KG1 (cell line): Measurements from ENCODE around the gene POLR2L.
A peak's percentile ranks its signal among the peaks of the same experiment; 100 is the strongest.

Source experiments
- DNase-seq: peaks from one replicate; lab custom pipeline; 2025; lab: John Stamatoyannopoulos, UW

POLR2L gene

DNA sequence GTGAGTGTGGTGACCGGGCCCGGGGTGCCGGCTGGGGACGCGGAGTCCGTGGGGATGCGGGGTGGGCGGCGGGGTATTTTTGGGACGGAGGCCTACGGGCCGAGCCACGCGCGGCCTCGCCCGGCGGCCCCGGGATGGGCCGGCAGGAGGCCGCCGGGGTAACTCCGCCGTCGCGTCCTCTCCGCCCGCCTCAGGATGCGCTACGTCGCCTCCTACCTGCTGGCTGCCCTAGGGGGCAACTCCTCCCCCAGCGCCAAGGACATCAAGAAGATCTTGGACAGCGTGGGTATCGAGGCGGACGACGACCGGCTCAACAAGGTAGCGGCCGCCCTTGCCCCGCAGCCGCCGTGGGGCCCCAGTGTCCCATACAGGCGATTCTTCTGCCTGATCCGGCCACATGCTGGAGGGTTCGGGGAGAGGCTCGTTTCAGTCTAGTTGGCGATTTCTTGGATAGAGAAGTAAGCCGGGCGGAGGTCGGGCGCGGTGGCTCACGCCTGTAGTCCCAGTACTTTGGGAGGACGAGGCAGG, 32.2 kb downstream of the POLR2L start:
- DNase-seq = no peak

DNA sequence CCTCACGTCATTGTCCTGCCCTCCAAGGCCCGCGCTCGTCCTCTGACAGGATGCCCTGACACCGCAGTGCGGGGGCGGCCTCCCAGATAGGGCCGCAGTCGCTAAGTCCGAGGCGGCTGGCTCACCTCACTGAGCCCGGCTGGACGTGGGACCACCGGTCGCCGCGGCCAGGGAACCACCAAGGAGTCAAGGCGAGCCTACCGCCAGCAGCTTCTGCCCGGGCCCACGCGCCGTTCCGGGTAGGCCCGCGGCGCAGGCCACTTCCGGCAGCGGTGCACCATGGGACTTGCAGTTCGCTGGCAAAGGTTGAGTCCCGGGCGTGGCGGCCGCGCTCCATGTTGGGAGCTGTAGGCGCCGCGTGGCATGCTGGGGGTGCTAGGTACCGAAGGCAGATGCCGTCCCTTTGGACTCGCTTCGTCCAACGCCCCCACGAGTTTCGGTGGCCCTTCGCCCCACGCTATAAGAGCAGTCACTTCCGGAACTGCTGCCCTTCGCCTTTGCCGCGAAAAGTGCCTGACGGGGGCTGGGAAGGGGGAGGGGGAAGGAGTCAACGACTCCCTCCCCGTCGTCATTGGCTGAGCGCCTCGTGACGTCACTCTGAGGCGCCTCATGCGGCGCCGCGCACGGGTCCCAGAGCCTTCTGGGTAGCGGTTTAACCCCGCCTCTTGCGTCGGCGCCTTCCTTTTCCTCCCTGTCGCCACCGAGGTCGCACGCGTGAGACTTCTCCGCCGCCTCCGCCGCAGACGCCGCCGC, 32.9 kb downstream of the POLR2L start, which contains the start of gene RPLP2:
TSS of gene RPLP2 (plus strand) at position 681 of the 753 bp plus-strand sequence. CDS start 268 bp downstream, outside the sequence.
- DNase-seq = peak; percentile 99

DNA sequence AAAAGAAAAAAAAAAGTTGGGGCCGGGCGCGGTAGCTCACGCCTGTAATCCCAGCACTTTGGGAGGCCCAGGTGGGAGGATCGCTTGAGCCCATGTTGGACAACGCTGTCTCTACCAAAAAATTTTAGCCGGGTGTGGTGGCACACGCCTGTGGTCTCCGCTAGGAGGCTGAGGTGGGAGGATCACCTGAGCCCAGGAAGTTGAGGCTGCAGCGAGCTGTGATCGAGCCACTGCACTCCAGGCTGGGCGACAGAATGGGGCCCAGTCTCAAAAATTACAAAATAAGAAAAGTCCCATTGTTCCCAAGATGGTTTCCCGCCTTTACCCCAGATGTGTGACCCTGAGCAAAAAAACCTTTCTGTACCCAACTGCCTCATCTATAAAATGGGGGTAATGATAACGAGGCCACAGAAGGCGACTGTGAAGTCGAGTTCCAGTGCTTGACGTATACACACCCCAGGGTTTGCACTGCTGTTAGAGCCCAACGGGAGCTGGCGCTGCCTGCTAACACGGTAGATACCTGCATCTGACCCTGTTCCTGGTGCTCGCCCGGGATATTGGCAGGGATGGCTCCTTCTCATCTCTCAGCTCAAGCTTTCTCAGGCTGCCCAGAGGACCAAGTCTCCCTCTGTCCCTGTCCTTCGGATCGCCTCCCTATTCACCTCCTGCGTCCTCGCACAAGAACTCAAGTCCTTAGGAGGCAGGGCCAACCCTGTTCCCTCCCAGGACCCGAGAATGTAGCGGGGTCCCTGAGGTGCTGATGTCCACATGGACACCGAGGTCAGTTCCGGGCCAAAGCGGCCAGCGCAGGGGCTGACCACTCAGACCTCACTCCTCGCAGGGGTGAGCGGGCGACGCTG, 33.7 kb downstream of the POLR2L start:
- no peak for DNase-seq

DNA sequence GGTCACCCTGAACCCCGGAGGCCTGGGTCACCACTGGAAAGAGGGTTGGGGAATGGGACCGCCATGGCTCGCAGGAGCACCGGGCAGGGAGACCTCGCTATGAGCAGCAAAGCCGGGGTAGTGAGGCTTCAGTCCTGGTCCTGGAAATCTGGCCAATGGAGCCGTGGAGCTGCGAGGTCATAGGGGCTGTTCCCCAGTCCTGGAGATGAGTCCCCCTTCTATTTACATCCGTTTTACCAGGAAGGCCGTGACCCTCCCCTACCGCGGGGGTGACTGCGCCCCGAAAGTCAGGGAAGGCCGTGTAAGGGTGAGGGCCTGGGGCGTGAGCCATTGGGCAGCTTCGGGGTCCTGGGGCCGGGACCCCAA, 37.7 kb downstream of the POLR2L start:
- DNase-seq = no peak

DNA sequence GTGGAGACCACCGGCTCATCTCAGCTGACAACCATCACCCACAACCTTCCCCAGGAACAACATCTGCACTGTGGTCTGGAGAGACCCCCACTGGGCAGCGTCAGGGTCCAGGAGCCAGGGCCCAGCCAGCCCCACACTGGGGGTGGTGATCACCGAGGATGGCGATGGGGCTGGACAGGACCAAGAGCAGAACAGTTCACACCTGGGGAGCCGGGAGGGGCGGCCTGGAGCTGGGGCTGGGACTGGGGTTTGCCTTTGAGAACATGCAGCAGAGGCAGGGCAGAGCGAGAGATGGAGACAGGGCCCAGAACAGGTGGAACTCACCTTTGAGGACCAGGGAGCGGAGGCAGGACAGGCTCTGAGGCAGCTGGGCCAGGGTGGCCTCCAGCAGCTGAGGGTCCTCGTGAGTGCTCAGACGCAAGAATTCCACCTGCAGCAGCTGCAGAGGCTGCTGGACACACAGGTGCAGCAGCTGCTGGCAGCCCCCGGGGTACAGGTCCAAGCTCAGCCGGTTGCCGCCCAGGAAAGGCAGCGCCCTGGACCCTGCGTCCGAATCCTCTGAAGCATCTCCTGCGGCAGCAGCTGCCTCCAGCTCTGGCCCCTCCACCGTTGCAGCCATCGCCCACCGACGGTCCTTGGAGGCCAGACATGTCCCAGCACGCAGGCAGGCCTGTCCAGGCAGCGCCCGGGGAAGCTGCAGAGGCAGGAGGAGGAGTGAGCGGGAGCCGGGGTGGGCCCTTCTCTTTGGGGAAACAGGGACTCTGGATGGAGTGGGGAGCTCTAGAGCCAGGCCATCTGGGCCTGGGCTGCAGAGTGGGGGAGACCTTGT, 38.3 kb downstream of the POLR2L start:
- DNase-seq = no peak

DNA sequence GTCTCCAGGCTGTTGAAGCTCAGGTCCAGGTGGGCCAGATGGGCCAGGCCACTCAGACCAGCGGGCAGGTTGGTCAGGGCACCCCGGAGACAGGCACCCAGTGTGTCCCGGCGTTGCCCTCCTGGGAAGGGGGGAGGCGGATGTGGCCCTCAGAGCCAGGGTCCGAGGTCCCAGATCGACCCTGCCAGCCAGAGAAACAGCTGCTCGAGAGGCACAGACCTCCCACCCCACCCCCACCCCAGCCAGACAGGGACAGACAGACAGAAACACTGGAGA, 38.9 kb downstream of the POLR2L start:
- no peak for DNase-seq

DNA sequence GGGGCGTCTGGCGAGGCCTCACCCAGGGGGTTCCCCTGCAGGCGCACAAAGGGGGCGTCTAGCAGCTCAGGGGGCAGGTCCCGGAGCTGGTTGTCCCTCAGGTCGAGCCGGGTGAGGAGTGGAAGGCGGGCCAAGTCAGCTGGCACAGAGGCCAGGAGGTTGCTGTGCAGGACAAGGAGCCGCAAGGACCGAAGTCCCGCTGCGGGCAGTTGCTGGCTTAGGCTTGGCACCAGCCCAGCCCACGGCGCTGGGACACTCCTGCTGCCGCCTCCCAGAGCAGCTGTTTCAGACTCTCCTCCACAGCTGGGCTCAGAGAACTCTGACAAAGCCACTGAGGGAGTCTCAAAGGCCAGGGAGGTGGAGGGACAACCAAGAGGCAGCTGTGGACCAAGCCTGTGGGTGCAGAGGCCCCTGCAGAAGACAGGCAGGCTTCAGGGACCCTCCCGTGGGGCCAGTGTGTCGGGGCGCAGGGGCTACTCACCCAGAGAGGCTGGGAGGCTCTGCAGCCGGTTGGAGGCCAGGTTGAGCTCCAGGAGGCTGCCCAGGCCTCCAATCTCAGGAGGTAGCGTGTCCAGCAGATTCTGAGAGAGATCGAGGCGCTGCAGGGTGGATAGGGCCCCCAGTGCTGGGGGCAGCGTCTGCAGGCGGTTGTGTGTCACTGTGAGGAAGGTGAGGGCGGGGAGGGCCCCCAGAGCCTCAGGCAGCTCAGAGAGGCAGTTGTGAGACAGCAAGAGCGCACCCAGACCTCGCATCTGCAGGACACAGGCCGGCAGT, 39.4 kb downstream of the POLR2L start:
- no peak for DNase-seq

DNA sequence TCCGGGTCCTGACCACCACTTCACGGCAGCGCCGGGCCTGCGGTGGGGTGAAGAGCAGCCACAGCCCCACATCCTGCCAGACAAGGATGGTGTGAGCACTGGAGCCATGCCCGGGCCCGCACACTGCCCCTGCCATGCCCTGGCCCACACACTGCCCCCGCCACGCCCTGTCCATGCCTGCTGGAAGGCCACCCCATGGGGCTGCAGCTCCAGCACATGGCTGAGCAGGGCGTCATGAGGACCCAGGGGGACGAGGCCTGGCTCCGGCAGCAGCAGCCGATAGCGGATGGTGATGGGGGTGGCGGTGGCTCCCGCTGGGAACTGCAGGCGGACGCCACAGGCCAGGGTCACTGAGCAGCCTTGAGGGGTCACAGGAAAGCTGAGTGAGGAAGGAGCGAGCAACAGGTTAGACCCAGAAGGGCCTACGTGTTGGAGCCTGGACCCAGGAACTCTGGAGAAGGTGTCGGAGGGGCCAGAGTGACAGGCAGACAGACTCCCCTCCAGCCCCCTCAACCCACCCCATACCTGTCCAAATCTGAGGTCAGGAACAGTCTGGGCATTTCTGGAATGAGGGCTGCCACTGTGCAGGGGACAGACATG, 40.2 kb downstream of the POLR2L start:
- no peak for DNase-seq

DNA sequence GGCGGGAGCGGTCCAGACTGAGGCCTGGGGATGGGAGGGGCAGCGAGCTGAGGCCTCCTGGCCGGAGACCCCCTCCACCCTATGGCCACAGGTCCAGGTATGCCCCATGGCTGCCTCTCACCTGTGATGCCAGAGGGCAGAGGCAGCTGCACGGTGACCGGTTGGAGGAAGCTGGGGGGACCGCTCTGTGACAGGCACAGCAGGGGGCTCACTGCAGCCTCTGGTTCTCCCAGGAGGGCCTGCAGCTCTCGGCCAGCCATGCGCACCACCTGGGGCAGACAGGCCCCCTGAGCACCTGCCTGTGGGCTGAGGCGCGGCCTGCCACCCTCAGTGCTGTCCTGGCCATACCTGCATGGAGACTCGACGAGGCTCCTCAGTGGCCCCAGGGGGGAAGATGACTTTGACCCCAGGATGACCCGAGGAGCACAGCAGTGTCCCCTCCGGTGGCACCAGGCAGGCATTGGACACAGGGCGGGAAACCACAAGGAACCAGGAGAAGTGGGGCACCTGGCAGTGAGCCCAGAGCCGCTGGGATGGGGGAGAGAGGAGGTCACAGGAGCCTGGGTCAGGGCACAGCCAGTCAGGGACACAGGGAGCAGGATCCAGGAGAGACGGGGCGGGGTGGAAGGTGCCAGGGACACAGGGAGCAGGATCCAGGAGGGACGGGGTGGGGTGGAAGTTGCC, 41.1 kb downstream of the POLR2L start:
- DNase-seq = no peak

DNA sequence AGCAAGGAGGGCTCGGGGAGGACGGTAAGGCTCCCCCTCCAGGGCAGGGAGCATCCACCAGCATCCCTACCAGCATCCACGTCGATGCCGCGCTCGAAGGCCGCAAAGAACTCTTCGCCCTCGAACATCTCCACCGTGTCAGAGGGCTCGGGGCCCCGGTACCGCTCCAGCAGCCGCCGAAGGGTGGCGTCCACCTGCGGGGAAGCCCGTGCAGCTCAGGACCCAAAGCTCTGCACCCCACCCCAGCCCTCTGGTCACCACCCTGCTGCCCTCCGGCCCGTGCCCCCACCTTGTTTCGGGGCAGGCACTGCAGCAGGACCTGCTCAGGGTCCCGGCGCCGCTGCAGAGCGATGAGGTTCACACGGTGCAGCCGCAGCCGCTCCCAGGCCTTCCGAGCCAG, 41.9 kb downstream of the POLR2L start:
- DNase-seq = no peak

DNA sequence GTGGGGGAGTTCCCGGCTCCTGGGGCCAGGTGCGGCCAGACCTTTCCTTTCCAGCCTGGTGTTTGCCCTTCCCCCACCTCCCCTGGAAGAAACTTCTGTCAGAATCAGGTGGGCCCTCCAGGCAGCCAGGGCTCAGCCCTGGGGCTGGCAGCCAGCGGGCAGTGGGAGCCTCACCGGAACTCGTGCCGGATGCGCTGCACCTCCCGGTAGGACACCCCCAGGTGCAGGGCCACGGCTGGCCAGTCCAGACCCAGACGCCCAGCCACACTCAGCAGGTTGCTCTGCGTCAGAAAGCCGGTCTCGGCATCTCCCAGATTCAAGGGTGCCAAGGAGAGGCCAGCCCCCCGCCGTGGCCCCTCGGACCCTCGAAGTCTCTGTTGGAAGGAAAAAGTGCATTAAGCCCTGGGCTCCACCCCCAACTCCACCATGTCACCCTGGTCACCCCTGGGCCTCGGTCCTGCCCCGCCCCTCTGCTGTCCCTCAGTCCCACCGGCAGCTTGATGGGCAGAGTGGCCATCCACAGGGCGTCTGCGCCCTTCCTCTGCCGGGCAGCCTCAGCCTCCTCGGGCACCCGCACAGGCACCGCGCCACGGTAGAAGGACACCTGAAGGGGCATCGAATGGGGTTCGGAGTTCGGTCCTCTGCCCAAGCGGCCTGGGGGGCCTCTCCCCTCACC, 42.5 kb downstream of the POLR2L start:
- DNase-seq = no peak

DNA sequence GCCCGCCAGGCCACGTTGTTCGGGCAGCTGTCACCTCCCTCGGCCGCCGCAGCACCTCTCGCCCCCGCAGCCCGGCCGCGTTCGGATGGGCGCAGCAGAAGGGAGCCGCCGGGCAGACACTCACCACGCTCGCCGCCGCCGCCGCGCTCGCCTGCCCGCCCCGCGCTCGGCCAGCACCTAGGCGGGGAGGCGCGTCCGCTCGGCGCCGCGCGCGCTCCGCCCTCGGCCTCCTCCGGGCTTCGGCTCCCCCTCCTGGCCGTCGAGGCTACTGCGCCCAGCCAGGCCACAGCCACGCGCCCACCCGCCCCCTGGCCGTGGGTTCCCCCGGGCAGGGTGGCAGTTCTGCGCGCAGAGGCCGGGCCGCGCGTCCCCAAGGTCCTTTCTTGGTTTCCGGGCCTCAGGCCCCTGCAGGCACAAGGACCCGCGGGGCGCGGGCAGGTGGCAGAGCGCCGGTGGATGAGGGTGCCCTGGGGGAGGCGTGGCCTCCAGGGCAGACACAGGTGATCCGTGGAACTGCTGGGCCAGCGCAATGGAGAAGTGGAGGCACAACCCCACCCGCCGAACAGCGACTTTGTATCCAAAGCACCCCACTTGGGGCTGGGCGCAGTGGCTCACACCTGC, 44.1 kb downstream of the POLR2L start, which contains the start of gene SLC25A22:
TSS of gene SLC25A22 (minus strand) at position 189 of the 621 bp plus-strand sequence. CDS start 3,275 bp downstream, outside the sequence.
- DNase-seq = peak; percentile 73

DNA sequence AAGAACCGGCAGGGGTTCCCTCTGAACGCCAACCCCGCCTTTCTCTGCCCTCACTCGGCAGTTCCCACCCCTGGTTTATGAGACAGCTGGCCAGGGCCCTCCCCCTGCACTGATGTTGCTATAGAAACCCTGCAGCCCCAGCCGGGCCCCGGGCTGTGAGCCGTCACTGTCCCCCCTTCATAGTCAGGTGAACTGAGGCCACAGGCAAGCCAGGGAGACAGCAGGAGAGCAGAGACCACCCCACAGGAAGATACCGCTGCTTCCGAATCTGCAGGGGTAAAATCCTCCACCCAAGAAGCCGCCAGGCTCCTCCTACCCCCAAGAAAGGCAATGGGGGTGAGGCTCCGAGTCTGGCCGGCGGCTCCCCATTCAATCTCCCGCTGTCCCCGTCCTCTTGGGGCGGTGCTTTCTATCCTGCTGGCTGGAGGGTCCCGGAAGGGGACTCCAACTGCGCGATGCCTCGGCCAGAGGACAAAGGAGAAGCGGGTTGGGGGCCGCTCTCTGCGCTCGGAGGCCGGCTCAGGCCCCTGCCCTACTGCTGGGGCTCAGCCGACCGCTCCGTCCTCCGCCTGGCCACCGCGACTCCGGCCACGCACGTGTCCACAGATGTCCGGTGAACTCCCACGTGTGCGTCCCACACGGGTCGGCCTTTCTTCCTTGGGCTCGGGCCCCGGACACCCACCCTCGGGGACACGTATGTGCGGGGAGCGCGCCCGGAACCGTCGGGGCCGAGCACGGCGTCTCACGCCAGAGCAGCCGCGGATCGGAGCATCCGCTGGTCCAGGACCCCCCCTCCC, 44.8 kb downstream of the POLR2L start:
- DNase-seq = peak; percentile 50

DNA sequence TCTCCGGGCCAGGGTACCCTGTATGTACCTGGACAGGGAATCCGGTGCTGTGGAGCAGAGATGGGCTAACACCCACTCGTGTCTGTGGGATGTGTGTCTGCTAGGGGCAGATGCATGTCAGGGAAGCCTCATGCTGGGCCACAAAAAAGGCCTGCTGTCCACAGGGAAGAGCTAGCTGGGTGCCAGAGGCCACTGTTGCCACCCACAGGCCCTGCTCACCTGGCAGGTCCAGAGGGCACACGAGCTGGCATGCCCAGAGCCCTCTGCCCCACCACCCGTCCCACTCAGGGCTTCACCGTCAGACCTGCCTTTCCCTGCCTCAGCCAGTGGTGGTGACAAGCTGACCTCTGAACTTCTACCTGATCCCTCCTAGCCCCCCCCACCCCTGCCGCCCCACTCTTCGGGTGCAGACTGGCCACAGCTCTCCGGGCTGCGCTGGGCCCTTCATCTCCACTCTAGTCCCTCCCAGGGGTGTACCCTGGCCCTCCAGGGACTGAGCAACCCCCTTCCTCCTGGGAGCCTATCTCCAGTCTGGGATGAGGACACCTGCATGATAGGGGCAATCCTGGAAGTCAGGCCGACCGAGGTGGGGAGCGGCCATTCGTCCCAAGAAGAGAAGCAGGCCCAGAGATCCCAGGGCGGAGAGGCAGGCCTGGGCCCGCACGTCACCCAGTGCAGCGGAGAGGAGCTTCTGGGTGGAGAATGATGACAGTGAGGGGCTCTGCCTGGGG, 45.6 kb downstream of the POLR2L start:
- DNase-seq = no peak

DNA sequence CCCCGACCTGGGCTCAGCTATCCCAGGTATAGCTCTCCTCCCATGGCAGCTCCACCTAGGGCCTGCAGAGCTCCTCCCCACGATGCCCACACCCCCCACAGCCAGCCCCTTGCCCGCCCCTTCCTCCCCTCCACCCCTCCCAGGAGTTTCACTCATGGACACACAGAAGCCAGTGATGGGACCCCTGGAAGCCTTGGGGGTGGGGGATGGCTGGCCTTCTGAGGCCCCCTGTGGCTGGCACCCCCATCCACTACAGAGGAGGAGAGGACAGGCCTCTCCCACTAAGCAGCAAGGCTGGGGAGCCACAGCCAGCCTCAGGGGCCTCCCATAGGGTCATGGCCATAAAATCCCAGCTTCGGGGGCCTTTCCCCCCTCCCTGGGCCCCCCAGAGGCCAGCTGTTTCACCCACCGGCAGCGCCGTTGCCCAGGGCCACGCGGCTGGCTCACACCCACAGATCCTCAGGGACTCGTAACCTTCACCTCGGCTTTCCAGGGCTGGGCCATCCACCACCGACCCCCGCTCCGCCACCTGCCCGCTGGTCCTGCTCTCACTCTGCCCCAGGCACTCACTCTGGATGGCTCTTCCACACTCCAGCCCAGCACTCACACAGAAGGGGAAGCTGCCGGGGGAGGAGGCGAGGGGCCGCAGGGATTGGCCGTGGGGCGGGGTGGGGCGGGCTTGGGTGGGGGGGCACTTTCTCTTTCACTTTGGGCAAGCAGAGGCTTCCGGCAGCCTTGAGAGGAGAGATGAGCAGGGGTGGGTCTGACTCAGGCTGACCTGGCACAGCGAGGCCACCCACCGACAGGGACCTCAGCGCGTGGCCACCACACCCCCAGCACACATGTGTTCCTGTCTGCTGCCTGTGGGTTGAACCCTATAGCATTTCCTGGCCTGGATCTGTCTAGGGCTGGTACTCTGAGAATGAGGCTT, 46.4 kb downstream of the POLR2L start:
- DNase-seq = peak; percentile 21

DNA sequence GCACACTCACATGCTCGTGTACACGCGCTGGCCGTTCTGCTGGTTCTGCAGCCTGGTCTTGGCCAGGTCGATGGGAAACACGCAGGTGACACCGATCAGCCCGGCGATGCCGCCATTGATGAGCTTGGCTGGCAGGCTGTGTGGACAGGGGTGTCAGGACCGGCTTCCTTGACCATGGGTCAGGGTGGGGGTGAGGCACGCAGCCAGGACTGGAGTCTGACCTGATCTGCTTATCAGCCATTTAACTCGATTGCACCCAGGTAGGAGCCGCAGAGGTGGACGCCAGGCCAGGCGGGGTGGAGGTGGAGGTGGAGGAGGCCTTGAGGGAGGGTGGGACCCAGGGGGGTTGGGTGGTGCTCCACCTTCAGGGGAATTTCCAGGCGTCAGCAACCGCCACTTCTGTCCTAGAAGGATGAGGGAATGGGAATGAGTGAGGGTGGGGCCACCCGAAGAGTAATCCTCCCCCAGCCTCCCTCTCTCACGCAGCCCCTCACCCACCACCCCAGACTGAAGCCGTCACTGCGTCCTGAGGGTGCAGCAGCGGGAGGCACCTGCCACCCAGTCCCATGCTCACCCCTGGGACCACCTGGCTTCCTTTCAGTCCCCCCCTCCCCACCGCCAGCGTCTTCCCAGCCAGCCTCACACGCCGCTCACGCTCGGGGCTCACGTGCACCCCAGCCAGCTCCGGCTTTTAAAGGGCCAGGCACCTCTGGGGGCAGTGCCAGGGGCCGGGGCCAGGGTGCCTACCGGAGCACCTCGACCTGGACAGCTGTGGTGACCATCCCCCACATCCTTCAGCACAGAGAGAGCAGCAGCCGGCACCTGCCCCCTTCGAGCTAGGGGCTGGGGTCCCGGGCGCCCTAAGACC, 47.3 kb downstream of the POLR2L start:
- DNase-seq = no peak
